Ureter (tissue), 1 donor: ENCODE measurements around the gene RAB44. TPM values are rescaled to one million over a fixed set of nuclear protein-coding genes. Genes with fewer than 3 reads are reported as not detected.
"Not testable (repeated sequence)": the region's sequence is repeated elsewhere in the genome, so short reads cannot be mapped to it uniquely, and the experiment has no call there.

Experiments
- DNase-seq: peaks from one replicate; pipeline ENCODE4 v3.0.0-alpha.2; 2020; ENCODE audit warnings: low spot score
- total RNA-seq: library from RNA; stranded (reverse); gene quantifications from one replicate; pipeline ENCODE4 v1.2.4, GENCODE V29; 2023
- donor health status: DM: yes; HTN: yes; CAD: no.

The RAB44 gene
- total RNA-seq, 1 donor from 2014 or later = 1.0 TPM

DNA sequence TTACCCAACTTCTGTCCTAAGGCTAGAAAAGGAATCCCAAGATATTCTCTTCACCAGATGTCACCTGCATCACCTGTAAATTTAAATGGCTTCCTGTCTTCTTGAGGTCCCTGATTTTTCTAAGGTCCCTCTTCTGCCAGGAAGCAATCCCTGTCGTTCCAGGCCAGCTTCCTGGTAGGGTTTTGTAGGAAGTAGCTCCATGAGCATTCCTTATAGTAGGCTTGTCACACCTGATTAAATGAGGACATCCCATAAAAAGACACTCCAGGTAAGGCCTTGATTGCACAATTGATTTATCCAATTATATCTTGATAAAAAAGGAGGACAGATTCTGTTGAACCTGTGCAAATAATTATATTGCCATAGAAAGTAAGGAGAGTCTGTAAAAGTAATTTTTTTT is 8.7 kb downstream of the RAB44 start:
- DNase-seq = no peak

DNA sequence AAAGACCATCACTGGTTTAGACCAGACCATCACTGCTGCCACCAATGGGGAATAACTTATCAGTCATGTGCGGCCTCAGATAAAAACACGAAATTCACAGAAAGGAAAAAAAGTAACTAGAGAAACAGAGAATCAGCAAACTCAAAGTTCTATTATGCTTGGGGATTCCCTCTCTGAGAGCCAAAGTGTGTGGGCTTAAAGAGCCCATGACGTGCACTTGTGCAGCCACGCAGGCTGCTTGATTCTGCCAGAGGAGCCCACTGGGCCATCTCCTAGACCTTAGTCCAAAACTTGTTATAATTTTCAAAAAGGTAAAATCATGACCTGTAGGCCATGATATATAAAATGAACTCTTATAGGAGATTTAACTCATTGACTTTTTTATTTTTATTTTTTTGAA is 15.2 kb downstream of the RAB44 start:
- DNase-seq = no peak

DNA sequence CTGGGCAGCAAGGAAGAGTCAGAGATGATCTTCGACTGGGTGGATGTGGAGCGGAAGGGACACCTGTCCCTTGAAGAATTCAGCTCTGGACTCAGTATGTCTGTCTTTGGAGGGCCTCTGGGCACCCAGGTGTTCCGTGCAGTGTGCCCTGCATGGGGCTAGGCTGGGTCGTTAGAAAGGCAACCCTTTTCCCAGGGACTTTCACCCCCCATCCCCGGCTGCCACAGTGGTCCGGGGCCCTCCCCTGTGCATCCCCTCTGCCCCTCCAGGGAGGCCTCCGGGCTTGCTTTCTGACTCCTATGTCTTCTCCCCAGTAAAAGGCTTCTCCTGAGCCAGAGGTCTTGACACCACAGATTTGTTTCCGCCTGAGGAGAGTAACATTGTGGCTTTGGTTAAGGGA is 16.2 kb downstream of the RAB44 start:
- DNase-seq = no peak

DNA sequence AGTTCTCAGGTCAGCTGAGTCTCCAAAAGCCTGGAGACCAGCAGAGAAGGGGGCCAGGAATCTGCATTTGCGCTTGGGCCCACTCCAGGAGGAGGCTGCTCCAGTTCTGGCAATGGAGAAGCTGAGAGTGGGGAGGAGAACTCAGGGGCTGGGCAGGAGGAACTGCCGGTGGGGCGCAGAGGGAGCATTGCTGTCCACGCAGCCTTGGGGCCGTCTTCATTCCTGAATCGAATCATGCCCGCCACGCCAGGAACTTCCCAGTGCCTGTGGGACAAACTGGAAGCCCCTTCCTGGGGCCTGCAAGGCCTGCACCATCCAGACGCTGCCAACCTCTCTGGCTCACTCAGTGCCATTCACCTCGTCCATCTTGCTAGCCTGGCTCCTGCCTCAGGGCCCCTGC is 16.9 kb downstream of the RAB44 start:
- no peak for DNase-seq

DNA sequence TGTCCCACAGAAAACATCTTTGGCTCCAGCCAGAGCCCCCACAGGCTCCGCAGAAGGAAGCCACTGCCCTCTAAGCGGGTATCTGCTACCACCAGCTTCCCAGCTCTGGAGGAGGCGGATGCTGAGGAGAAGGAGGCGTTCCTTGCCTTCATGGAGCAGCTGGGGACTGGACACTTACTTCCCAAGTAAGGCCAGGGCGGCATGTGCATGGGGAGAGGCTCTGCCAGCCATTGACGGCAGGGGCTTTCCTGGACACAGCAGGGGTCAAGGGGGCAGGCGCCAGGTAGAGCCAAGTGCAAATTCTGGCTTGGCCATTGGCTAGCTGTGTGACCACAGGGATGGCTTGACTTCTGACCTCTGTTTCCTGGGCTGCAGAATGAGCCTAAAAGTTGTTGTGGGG is 17.8 kb downstream of the RAB44 start:
- DNase-seq = no peak

DNA sequence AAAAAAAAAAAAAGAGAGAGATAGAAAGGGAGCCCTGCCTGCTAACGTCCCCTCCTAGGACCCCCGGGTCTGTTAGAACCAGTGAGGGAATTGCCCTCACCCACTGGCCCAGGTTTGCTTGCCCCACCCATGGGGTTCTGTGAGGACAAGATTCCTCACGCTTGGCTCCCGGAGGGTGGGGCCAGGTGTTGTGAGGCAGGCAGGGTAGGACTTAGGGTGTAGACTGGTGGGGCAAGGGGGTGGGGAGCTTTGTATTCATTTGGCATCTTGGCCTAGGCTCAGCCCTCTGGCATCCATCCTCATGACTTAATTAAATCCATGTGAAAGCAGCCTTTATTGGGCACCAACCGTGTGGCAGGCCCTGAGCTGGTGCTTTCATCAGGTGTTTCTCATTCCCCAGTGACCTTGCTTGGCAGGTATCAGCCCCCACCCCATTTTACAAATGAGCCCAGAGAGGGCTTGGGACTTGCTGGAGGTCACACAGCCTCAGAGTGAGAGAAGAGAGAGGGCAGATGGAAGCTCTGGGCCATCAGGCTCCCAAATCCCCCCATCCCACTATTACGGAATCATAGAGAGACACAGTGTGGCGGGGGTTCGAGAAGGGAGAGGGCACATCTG is 19.0 kb downstream of the RAB44 start:
- DNase-seq = no peak

DNA sequence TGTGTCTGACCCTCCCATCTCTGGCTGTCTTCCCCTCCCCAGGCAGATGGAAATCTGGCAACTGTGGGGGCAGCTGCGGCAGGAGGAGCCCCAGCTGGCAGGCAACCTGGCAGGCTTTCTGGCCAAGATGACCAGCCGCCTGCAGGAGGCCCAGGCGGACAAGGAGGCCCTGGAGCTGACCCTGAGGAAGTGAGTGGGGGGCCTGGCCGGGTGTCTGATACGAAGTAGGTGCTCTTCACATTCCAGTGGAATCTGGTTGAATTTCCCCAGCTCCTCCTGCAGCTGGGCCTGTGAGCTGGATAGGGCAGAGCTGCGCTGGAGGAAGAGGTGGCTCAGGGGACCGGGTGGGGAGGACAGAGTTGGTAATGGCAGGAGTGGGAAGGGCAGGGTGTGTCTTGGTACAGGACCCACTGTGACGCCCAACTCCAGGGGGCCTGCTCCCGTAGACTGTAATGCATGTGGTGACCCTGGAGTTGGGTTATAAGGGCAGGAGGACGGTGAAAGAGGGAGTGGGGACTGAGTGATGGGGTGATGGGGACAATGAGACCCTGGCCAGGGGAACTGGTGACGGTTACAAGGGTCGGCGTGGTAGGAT is 19.7 kb downstream of the RAB44 start:
- DNase-seq = no peak

DNA sequence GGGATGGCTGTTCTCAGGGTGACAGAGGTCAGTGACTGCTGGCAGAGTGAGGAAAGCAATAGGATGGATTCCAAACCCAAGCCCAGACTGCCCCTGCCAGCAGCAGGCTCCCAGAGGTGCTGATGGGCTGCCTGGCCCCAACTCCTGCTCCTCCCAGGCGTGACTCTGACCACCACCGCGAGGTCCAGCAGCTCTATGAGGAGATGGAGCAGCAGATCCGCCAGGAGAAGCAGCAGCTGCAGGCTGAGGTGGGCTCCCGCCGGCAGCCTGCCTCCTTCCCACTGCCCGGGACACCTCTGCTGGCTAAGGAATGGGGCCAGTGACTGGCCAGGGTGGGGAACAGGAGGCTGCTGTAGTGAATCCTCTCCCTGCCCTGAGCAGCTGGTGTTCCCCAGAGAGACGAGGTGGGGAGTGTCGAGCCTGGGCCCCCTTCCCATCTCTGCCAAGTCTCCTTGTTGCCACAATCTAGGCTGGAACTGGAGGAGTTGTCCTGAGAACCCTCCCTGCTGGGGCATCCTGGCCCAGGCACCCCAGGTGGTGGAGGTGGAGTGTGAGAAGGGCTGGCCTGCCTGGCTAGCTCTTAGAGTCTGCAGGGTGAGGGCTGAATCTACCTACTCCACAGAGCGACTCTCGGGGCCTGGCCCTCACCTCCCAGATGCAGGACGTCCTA is 20.4 kb downstream of the RAB44 start:
- DNase-seq = no peak

DNA sequence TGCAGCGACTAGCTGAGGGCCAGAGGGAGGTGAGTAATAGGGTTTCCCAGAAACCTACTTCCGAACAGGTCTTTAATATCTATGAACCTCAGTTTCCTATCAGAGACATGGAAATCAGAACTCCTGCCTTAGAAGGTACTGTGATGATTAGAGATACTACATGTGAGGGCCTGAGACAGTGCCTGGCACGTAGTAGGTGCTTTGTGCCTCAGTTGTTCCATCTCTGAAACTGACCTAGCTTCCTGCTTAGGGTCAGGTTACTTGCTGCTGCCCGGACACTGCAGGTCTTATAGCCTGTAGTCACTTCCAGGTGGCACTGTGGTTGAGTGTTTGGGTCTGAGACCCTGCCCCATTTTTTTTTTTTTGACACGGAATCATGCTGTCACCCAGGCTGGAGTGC is 20.9 kb downstream of the RAB44 start:
- DNase-seq = no peak

DNA sequence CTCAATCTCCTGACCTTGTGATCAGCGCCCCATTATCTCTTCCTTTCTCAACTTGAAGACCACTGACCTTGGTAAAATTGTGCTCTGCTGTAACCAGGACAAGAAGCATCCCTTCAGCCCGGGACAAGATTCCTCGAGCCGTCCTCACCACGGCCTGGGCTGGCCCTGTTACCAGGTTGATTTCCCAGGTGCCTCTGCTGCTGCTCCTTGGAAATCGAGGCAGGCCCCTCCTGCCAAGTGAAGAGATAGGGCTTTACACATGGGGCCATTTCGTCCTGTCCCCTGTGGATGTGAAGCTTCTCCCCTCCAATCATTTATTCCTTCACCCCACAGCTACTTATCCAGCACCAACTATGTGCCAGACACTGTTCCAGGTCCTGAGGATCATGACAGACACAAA is 21.5 kb downstream of the RAB44 start:
- DNase-seq = no peak

DNA sequence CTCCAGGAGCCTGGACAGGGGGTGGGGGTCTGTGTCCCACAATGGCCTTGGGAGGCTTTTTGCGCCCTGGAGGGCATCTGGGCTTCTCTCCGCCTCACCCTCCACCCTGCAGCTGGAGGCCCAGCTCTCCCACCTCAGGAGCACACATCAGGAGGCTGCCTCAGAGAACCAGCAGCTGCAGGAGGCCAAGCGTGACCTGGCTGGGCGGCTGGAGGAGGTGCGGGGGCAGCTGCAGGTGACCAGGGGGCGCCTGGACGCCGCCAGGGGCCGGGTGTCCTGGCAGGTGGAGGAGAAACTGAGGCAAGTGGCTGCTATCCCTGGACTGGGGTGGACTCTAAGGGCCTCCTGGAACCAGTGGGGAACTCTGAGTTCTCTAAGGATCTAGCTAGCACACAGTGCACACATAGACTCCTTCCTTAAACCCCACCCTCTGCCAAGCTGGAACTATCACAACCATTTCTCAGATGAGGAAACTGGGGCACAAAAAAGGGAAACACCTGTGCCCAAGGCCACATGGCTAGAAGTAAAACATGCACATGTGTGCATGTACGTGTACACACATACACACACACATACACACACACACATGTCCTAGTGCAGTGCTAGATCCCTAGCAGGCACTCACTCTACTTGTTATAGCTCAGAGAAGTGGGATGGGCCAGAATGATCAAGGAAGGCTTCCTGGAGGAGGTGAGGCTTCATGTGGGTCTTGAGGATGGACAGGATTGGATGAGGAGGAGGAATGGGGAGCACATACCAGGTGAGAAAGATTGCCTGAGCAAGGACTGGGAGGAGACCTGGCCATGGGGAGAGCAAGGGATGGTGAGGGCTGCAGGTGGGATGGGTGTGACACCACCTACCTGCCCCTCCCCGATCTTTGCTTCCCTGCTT is 22.9 kb downstream of the RAB44 start:
- no peak for DNase-seq

DNA sequence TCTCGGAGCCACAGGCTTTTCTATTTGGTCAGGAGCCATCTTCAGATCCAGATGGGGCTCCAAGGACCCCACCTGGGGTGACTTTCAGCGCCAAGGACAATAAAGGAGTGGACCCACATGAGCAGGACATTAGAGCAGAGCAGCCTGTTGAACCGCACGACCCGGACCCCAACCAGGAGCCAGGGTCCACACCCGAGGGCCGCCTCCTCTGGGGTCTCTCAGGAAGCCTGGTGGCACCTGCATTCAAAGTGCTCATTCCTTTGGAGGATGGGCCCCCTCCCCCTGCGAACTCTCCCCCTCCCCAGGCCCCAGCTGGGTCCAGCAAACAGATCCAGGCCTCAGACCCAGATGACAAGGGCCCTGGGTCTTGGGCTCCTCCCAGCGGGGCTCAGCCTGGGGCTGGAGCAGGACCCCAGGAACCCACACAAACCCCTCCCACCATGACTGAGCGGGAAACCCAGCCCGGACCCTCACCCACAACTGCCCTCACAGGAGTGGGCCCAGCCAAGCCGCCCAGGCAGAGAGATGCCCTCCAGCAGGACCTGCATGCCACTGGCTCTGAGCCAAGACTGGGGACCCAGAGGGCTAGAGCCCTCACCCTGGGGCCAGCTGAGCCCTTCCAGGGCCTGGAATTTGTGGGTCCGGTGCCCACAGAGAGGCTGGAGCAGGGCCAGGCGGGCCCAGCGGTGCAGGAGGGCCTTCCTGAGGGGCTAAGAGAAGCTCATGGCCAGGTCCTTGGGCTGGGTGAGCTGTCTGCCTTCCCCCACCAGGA is 23.9 kb downstream of the RAB44 start:
- no peak for DNase-seq

DNA sequence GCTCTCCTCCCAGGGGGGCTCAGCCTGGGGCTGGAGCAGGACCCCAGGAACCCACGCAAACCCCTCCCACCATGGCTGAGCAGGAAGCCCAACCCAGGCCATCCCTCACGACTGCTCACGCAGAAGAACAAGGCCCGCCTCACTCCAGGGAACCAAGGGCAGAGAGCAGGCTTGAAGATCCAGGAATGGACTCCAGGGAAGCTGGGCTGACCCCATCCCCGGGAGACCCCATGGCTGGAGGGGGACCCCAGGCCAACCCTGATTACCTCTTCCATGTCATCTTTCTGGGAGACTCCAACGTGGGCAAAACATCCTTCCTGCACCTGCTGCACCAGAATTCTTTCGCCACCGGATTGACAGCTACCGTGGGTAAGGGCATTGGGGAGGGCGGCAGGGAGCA is 24.7 kb downstream of the RAB44 start:
- no peak for DNase-seq

DNA sequence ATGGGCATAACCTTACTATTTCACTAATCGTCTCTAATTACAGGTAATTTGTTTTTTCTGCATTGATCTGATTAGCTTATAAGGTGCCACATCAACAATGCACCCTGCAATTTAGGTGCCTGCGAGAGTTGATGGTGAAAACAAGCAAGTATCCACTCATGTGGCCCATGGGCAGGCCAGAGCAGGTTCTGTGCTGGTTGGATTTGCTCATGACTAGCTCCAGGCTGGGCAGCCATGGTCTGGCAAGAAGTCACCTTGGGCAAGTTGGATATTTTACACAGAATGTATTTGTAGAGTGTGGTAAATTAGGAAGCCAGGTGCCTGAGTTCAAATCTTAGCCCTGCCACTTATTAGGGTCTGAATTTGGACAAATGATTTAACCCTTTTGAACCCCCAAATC is 25.3 kb downstream of the RAB44 start:
- no peak for DNase-seq

DNA sequence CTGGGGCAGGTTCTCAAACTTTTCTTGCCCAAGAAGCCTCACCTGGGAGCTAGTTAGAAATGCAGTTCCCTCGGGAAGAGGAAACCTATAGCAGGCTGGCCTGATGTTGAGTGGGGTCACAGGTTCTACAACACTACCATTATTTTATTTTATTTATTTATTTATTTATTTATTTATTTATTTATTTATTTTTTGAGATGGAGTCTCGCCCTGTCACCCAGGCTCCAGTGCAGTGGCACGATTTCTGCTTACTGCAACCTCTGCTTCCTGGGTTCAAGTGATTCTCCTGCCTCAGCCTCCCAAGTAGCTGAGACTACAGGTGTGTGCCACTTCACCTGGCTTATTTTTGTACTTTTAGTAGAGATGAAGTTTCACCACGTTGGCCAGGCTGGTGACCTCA is 26.4 kb downstream of the RAB44 start:
- DNase-seq = not testable (repeated sequence)

DNA sequence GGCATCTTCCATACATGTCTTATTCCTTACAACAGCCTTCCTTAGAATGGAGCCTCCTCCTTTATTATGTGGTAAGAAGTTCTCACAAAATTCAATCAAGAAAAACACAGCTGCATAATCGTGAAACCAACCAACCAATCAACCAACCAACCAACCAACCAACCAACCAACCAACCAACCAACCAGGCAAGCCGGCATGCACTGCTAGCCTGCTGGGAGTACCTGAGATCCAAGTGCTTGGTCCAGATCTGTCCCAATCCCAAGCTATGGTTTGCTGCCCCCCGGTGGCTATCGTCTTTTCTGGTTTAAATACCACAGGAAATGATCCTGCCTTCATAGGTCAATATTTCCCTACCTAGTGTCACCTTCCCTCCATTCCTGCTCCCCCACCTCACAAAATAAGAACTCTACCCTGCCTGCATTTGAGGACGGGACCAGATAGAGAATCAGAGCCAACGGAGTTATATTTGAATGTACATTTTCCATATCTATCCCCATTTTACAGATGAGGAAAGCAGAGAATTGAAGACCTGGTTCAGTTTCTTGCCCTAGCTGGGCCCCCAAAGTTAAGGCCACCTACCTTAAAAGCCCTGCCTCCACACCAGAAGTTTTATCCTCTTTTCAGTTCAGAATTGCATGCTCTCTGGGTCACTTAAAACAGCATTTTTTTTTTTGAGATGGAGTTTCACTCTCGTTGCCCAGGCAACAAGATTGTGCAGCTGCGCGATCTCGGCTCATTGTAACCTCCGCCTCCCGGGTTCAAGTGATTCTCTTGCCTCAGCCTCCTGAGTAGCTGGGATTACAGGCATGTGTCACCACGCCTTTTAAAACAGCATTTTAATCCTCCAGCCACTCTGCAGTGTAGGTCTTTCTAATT is 27.1 kb downstream of the RAB44 start:
- peak; percentile 81 for DNase-seq

DNA sequence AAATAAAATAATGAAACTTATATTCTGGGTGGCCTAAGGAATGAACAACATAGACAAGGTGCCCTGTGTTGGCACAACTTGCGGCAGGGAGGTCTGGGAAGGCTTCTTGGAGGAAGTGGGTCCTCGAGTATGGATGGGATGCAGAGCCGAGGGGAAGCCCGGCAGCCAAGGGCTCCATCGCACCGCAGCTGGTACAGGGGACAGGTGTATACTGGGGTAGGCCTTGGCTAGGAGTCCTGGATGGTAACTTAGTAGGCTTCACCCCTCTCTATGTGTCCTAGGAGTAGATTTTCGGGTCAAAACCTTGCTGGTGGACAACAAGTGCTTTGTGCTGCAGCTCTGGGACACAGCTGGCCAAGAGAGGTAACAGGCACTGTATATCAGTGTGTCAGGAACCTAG is 28.0 kb downstream of the RAB44 start:
- DNase-seq = no peak

DNA sequence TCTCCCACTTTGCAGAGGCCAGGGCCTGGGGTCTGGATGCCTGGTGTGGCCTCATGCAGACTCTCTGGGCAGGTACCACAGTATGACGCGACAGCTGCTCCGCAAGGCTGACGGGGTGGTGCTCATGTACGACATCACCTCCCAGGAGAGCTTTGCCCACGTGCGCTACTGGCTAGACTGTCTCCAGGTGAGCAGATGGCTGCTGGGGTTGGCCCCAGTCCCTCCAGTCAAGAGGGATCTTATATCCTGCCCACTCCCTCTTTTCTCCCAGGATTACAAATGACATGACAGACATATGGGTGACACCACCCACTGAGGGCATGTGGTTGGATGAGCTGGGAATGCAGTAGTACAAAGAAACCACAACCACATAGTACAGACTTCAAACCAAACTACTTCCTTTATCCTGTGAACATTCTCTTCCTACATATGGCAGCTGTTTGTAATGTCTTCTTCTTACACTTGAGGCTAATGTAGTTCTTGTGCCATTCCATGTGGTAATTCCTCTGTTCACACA is 29.9 kb downstream of the RAB44 start:
- DNase-seq = no peak

DNA sequence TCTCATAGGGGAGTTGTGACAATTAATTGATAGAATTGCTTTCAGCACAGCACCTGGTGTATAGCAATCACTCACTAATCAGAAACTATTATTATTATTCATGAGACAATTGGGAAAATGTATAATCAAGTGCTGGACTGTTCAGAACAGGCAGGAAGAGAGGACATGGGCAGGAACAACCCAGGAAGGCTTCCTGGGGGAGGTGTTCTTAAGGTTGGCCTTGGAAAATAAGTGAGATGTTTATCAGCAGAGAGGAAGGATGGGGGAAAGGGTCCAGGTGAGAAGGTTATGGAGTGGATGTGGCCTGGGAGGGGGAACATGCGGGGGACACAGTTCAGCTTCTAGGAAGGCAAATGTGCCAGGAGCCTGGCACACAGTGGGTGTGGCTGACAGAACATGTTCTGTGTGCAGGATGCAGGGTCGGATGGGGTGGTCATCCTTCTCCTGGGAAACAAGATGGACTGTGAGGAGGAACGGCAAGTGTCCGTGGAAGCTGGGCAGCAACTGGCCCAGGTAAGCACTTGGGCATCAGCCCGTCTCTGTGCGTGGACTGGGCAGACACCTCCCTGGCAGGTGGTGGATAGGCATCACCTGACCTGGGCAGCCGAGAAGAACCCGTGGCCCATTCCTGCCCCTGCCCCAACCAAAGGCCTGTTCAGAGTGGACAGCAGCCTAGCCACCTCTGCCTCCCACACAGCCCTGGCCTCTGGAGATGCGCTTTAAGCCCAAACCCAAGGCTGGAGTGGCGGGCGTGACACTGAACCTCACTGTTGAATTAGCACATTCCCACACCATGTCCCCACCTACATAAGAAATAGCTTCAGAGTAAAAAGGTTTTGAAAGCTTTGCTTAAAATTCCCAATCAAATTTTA is 30.9 kb downstream of the RAB44 start:
- no peak for DNase-seq

DNA sequence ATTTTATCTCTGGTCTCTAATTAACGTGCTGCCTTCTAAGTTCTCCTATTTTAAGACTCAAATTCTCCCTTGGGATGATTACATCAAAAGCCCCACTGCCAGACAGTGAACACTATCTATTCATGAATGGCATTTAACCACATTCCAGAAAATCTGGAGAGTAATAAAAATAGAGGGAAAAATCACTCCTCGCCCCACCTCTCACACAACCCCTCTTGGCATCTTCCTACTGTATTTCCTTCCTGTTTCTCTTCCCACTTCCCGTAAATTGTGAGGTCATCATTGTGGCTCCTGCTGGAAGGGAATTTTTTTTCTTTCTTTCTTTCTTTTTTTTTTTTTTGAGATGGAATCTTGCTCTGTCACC is 31.5 kb downstream of the RAB44 start:
- DNase-seq = no peak
